Fibroblast of upper back skin (primary cell): ENCODE data around the gene TMC1.

Experiments
- DNase-seq: peaks from one replicate; pipeline ENCODE4 v3.0.0-alpha.2; 2013

The TMC1 gene

DNA sequence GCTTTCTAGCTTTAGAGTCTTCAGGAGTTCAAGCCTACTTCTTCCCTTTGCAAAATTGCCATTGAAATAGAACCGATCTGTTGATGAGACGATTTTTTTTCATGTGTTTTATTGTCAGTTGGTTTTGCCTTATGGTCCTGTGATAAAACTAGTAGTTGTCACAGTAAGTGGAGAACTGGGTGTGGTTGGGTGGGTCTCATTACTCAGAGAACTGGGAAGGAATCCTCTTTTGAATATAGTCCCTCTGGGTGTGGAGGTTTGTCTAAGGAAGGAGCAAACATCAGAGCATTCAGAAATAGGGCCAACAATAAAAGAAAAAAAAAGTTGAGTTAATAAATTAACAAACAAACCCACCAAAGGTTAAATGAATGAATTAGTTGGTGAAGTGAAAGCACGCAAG is 362.5 kb downstream of the TMC1 start:
- DNase-seq: no peak

DNA sequence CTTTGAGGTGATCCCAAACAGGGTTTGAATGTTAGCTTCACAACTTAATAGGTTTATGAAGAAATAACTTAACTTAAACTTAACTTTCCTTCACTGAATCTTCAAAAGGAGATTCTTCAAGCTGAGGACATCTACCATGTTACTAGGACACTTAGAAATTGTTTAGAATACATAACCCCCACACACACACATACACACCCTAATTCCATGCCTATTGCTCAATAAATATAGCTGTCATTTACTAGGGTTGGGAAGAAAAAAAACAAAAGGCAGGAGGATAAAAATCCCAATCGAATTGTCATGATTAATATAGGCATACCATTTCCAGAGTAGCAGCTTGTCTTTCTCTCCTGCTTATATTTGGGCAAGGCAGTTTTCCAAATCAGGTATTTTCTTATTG is 363.1 kb downstream of the TMC1 start:
- no peak for DNase-seq
